NCI-H524 treated with DMSO at 0.1 percent for 48 hours (cell line): ENCODE measurements around the gene TBC1D22A.
"Not testable (repeated sequence)": the region's sequence is repeated elsewhere in the genome, so short reads cannot be mapped to it uniquely, and the experiment has no call there.

Source experiments
- DNase-seq: peaks from one replicate; lab custom pipeline; 2025; lab: John Stamatoyannopoulos, UW

The TBC1D22A gene

DNA sequence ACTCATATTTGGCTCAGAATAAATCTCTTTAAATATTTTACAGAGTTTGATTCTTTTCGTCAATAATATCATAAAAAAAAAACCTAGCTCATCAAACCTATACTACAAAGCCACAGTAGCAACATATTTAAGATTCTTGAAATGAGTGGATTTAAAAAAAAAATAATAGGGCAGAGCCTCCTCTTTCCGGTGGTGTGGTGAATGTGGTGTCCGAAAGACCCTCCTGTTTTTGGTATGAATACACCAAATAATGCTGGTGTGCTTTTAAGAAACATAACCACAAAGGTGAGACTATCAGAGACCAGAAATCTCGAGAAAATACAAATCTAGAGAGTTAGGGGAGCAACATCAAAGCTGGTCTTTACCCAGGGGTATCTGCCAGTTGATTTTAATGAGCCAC, 342.6 kb downstream of the TBC1D22A start:
- no peak for DNase-seq

DNA sequence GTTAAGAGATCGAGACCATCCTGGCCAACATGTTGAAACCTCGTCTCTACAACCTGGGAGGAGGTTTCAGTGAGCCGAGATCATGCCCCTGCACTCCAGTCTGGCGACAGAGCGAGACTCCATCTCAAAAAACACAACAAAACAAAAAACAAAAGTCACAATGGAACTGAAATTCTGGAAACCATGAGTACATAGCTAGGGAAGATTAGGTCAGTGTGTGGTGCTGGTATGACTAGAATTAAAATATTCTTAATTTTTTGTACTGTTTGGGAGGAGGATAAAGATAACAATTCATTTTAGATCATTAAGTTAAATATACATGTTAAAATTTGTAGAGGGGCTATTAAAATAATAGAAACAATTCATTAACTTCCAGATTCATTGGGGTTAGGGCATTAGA, 344.4 kb downstream of the TBC1D22A start:
- DNase-seq: no peak

DNA sequence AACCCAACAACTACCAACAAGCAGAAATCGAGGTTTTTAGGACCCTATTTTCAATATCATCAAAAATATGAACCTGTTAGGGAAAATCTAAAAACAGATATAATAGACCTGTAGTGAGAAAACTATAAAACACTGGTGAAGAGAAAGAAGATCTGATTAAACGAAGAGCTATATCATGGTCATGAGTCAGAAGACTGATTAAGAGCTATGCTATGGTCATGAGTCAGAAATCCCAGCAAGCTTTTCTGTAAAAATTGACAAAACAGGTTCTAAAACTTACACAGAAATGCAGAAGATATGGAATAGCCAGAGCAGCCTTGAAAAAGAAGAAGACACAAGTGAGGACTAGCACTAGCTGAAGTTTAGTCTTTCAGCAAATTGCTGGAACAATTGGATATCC, 345.0 kb downstream of the TBC1D22A start:
- DNase-seq: no peak

GRCh38 chr22:47110817-47111443, 348.5 kb downstream of the TBC1D22A start:
- DNase-seq: no peak

DNA sequence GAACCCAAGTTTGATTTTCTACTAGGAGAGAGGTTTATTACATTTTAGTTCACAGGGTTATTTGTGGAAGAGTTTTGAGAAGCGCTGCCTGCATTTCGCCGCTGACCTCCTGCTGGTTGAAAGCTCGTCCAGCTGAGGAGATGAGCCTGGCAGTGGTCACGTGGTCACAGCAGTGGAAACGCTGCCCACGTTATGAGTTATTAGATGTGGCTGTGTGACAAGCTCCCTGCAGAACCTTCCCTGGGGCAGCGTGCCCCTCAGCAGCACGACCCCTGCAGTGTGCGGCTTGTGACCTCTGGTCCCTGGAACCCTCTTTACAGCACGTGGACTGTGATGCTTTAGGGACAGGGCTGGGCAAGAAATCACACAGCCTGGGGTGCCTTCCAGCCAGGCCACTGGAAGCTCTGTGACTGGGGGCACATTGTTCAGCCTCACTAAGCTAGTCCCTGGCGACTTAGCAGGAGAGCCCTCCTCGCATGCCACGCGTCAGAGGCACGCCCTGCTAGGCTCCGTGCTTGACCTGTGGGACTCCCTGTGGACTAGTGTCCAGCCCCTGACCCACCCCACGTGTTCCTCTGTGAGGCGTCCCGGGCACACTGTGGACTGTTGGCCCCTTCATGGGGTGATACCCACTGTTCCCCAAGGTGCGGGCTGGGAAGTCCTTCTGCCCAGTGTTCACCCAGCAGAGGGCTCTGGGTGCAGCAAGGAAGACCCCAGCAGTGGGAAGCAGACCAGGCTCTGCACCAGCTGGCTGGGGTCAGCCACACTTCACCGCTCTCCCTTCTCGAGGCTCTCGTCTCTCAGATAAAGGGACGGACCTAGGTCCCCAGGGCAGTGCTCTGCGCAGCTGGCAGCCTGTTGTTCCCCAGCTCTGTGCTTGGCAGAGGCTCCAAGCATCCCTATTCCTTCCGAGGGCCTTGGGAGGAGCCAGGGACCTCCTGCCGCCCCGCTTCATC, 349.5 kb downstream of the TBC1D22A start:
- no peak for DNase-seq

- DNase-seq: no peak
Measured at GRCh38 chr22:47112582-47112965, 350.1 kb downstream of the TBC1D22A start.

- no peak for DNase-seq
Measured at GRCh38 chr22:47112994-47113852, 350.8 kb downstream of the TBC1D22A start.

- DNase-seq: no peak
Measured at GRCh38 chr22:47113853-47114415, 351.5 kb downstream of the TBC1D22A start.

- DNase-seq: no peak
Measured at GRCh38 chr22:47114813-47115517, 352.5 kb downstream of the TBC1D22A start.

DNA sequence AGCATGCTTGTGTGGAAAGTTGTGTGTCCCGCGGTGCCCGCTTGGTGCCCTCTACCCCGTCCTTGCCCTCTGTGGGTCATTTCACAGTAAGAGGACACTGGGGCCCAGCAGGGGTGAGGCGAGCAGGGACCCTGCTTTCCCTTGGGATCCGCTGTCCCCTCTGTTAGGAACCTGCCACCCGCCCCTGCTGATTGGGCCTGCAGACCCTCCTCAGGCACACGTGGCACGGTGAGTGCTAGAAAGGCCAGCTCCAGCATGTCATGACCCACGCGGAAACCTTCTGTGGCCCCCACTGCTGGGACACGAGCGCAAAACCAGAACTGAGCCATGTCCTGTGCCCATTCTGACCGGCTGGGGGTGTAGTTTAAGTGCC, 353.1 kb downstream of the TBC1D22A start:
- DNase-seq: no peak

DNA sequence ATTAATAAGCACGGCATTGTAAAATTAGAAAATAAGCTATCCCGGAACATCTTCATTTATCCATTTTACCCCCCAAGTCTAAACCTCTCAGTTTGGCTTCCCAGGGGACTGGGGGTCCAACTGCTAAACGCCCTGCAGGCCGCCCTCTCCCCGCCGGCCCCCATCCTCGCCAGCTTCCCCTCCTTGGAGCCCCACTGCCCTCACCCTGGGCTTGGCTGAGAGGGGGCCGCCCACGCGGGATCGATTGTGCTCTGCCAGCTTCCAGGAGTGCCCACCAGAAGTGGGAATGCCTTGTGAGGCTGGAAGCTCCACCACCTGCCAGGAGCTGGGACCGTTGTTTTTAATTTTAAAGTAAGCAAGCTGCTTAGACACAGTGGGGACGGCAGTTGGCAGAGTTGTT, 353.5 kb downstream of the TBC1D22A start:
- DNase-seq: no peak

GRCh38 chr22:47116426-47117341, 354.2 kb downstream of the TBC1D22A start:
- no peak for DNase-seq

GRCh38 chr22:47117442-47117841, 355.0 kb downstream of the TBC1D22A start:
- not testable (repeated sequence) for DNase-seq

GRCh38 chr22:47119181-47119580, 356.7 kb downstream of the TBC1D22A start:
- DNase-seq: no peak

DNA sequence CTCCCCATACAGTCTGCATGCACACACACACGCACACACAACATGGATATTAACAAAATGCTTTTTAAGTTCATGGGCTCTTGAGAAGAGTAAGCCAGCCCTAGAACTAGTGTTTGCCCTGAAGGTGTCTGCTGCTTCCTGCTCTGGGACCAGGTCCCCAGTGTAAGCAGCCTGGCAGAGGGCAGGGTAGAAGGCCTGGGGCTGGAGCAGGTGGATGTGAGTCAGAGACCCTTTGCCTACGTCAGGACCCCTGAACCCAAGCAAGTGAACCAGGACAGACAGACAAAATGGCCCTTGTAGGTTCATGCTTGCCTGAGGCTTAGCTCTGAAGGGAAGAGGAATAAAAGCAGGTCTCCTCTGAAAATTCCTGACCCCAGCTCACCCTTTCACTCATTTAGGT, 357.9 kb downstream of the TBC1D22A start:
- no peak for DNase-seq

DNA sequence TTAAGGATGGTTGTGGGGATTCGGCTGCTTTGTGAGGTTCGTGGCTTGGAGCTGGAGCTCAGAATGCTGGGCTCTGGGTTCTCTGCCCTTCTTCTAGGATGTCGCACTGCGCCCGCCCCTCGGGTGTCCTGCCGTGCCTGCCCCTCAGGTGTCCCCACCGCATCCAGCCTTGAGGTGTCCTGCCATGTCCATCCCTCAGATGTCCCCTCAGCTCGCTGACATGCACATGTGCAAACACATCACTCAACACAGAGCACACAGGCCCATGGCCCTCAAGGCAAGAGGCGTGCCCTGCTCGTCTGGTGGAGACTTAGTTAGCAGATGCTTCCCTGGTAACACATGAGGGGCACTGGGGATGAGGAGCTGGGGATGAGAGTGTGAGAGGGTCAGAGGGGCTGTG, 359.3 kb downstream of the TBC1D22A start:
- no peak for DNase-seq

DNA sequence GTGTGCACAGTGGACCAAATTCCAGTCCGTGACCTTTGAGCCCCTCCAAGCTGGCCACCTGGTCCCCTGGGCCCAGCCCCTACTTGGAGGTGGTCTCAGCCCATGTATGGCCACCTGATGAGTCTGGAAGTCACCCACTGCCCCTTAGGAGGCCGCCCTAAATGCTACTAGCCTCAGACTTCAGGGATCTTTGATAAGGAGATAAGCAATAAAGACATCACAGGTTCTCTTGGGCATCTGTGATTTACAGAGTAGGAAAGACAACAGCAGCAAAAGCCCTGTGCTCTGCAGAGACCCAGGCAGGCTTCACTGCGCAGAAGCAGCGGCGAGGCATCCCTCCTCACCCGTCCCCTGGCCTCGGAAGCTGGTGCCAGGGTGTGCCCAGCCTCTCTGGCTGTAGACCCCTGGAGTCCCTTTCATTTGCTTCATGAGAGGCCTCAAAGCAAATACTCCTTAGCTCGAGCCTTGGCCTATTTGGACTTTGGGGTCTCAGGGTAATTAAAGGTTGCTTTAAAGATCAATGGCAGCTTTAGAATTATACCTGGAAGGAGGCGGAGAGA, 360.1 kb downstream of the TBC1D22A start:
- no peak for DNase-seq

GRCh38 chr22:47123006-47123826, 360.8 kb downstream of the TBC1D22A start:
- no peak for DNase-seq

DNA sequence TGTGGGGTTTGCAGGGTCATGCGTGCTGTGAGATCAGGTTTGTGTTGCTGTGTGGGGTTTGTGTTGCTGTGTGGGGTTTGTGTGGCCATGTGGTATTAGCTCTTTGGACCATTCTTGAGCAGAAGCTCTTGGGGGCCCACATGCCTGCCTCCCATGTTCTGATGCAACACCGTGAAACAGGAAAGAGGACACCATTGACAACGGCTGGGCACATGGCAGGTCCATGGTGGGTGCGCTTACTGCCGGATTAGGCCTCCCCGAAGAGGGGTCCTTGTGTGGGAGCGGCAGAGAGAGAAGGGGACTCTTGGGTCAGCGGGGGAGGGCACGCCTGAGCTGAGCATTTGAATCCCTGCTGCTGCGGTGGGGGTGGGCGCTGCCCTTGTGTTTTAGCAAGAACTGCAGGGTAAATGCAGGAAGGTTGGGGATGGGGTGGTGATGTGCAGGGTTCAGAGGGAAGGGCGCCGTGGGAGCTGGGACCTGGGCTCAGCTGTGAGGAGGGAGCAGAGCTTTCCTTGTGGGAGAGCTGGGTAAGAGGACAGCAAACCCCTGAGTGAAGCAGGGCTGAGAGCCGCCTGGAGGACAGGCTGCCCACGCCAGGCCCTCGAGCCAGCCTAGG, 361.5 kb downstream of the TBC1D22A start:
- DNase-seq: no peak
